H1 (cell line): ENCODE measurements around the gene LMBR1. TPM values are rescaled to one million over a fixed set of nuclear protein-coding genes. Genes with fewer than 3 reads are reported as not detected.

ENCODE experiments used
- CTCF ChIA-PET: fragments of 300-600 bp; sonication (Branson Sonifier 250); formaldehyde crosslinking; loops from one replicate; lab custom pipeline; 2021; ENCODE audit not compliant: partially characterized antibody; lab: Charles Lee
- POLR2A ChIA-PET: fragments of 300-600 bp; sonication (Branson Sonifier 250); formaldehyde crosslinking; loops from one replicate; lab custom pipeline; 2021; ENCODE audit warnings: inconsistent platforms; ENCODE audit not compliant: partially characterized antibody; lab: Charles Lee
- DNase-seq, 2 experiments: peaks; one replicate each; pipeline versions ENCODE4 v3.0.0 to v3.0.0-alpha.2; 2010 to 2022; ENCODE audit warnings: low spot score in 2 of 2, low read depth in 1 of 2, mixed read lengths in 1 of 2
- FAIRE-seq: peaks from 2 replicates; lab custom pipeline; 2011; peaks lifted over from hg19 to GRCh38; lab: Jason Lieb, UNC
- H2AFZ ChIP-seq: 2 replicates; pipeline ENCODE4 v1.8.1; 2012; ENCODE audit warnings: low read length, inconsistent platforms
- H2AK5ac ChIP-seq: 2 replicates; pipeline ENCODE4 v1.6.1; 2013; ENCODE audit warnings: low read depth, low read length
- H2BK120ac ChIP-seq: replicated peaks from 2 replicates; pipeline ENCODE3; 2013; ENCODE audit warnings: low read depth, low read length, inconsistent platforms
- H2BK12ac ChIP-seq: 2 replicates; pipeline ENCODE4 v1.6.1; 2013; ENCODE audit warnings: low read depth, low read length
- H2BK15ac ChIP-seq: 2 replicates; pipeline ENCODE4 v1.6.1; 2013; ENCODE audit warnings: low read length
- H2BK20ac ChIP-seq: 2 replicates; pipeline ENCODE4 v1.6.1; 2013; ENCODE audit warnings: low read length
- H2BK5ac ChIP-seq: 2 replicates; pipeline ENCODE4 v1.6.1; 2013; ENCODE audit warnings: low read depth, low read length
- H3K14ac ChIP-seq: 2 replicates; pipeline ENCODE4 v1.6.1; 2013; ENCODE audit warnings: inconsistent platforms; ENCODE audit not compliant: insufficient read length
- H3K18ac ChIP-seq: 2 replicates; pipeline ENCODE4 v1.6.1; 2013; ENCODE audit warnings: low read length; ENCODE audit errors: extremely low read depth
- H3K23ac ChIP-seq: 2 replicates; pipeline ENCODE4 v1.6.1; 2013; ENCODE audit warnings: inconsistent platforms; ENCODE audit not compliant: insufficient read length
- H3K23me2 ChIP-seq: 2 replicates; pipeline ENCODE4 v1.6.1; 2013; ENCODE audit warnings: low read depth, low read length
- H3K27ac ChIP-seq: 2 replicates; pipeline ENCODE4 v1.6.1; 2011; ENCODE audit warnings: low read depth, low read length, inconsistent platforms
- H3K27me3 ChIP-seq, 4 experiments: replicated peaks in 1 of 4; 1 replicate in 1 of 4; 2 replicates in 3 of 4; pipeline versions ENCODE4 v1.6.1 to v1.8.1; 2011 to 2013; ENCODE audit warnings: low read length in 3 of 4, mild to moderate bottlenecking in 3 of 4, inconsistent platforms in 2 of 4, mixed read lengths in 2 of 4, moderate library complexity in 1 of 4; ENCODE audit not compliant: control insufficient read depth in 3 of 4, insufficient read depth in 3 of 4; ENCODE audit errors: extremely low read depth in 1 of 4
- H3K36me3 ChIP-seq, 4 experiments: 2 replicates each; pipeline versions ENCODE4 v1.6.1 to v1.8.1; 2011 to 2013; ENCODE audit warnings: mild to moderate bottlenecking in 4 of 4, low read length in 3 of 4, moderate library complexity in 2 of 4, control low read depth in 1 of 4, inconsistent platforms in 1 of 4; ENCODE audit not compliant: insufficient read depth in 4 of 4, control insufficient read depth in 2 of 4
- H3K4ac ChIP-seq: replicated peaks from 2 replicates; pipeline ENCODE3; 2013; ENCODE audit warnings: low read length, low read depth, mixed read lengths, inconsistent platforms; ENCODE audit not compliant: insufficient read length
- H3K4me1 ChIP-seq, 4 experiments: replicated peaks in 1 of 4; 1 replicate in 1 of 4; 2 replicates in 3 of 4; pipeline versions ENCODE4 v1.6.1 to v1.8.1; 2011 to 2013; ENCODE audit warnings: low read length in 3 of 4, inconsistent platforms in 2 of 4, mixed read lengths in 1 of 4; ENCODE audit not compliant: insufficient read depth in 4 of 4, control insufficient read depth in 3 of 4
- H3K4me2 ChIP-seq, 2 experiments: 2 replicates each; pipeline versions ENCODE4 v1.6.1 to v1.8.1; 2011 to 2013; ENCODE audit warnings: low read depth in 2 of 2, low read length in 2 of 2, control low read depth in 1 of 2, inconsistent platforms in 1 of 2, mild to moderate bottlenecking in 1 of 2; ENCODE audit not compliant: insufficient read depth in 1 of 2
- H3K4me3 ChIP-seq, 4 experiments: fragments of 200-600, 300-600 bp in 1 of 4; sonication (generic), shearing (Covaris generic), sonication (Bioruptor Twin) in 1 of 4; 2 replicates each; pipeline versions ENCODE4 v1.5.1 to v1.8.1; 2011 to 2016; ENCODE audit warnings: low read length in 4 of 4, low read depth in 3 of 4, control low read depth in 2 of 4, inconsistent platforms in 2 of 4, mild to moderate bottlenecking in 2 of 4, mixed read lengths in 1 of 4, moderate library complexity in 1 of 4; ENCODE audit not compliant: insufficient read depth in 2 of 4; ENCODE audit errors: extremely low read depth in 1 of 4
- H3K56ac ChIP-seq: replicated peaks from 2 replicates; pipeline ENCODE3; 2013; ENCODE audit warnings: low read depth, mild to moderate bottlenecking, mixed read lengths, low read length, inconsistent platforms; ENCODE audit not compliant: insufficient read length
- H3K79me1 ChIP-seq: 2 replicates; pipeline ENCODE4 v1.6.1; 2013; ENCODE audit warnings: low read depth, low read length, control low read depth
- H3K79me2 ChIP-seq, 2 experiments: 2 replicates each; pipeline versions ENCODE4 v1.6.1 to v1.8.1; 2012 to 2013; ENCODE audit warnings: low read length in 2 of 2, mild to moderate bottlenecking in 2 of 2, inconsistent platforms in 1 of 2; ENCODE audit not compliant: insufficient read depth in 2 of 2, control insufficient read depth in 1 of 2
- H3K9ac ChIP-seq, 4 experiments: replicated peaks in 1 of 4; 1 replicate in 1 of 4; 2 replicates in 3 of 4; pipeline versions ENCODE4 v1.6.1 to v1.8.1; 2011 to 2013; ENCODE audit warnings: low read depth in 3 of 4, low read length in 3 of 4, control low read depth in 2 of 4, mild to moderate bottlenecking in 2 of 4, moderate library complexity in 2 of 4, inconsistent platforms in 1 of 4; ENCODE audit errors: extremely low read depth in 1 of 4
- H3K9me3 ChIP-seq, 2 experiments: 2 replicates each; pipeline versions ENCODE4 v1.6.1 to v1.8.1; 2012 to 2013; ENCODE audit warnings: mild to moderate bottlenecking in 2 of 2, moderate library complexity in 2 of 2, control low read depth in 1 of 2, inconsistent platforms in 1 of 2, low read depth in 1 of 2, low read length in 1 of 2, mixed read lengths in 1 of 2; ENCODE audit not compliant: insufficient read depth in 2 of 2
- H4K20me1 ChIP-seq, 2 experiments: replicated peaks in 1 of 2; 2 replicates each; pipeline versions ENCODE3 to v1.8.1; 2011 to 2013; ENCODE audit warnings: inconsistent platforms in 2 of 2, low read length in 2 of 2, mild to moderate bottlenecking in 1 of 2; ENCODE audit not compliant: insufficient read depth in 2 of 2, control insufficient read depth in 1 of 2
- H4K5ac ChIP-seq: 2 replicates; pipeline ENCODE4 v1.6.1; 2013; ENCODE audit warnings: low read length, low read depth, mixed read lengths, inconsistent platforms; ENCODE audit not compliant: insufficient read length
- H4K8ac ChIP-seq: 2 replicates; pipeline ENCODE4 v1.8.0; 2013; ENCODE audit warnings: mild to moderate bottlenecking, moderate library complexity, low read length, inconsistent platforms; ENCODE audit not compliant: insufficient read depth; ENCODE audit errors: extremely low read depth
- H4K91ac ChIP-seq: replicated peaks from 2 replicates; pipeline ENCODE3; 2013; ENCODE audit warnings: low read length, mixed read lengths, inconsistent platforms; ENCODE audit not compliant: insufficient read length
- ASH2L ChIP-seq: fragments of 200-600, 300-600 bp; sonication (generic); IDR thresholded peaks from one replicate; pipeline ENCODE4 v1.7.1; 2017; ENCODE audit warnings: low read length
- KDM4A ChIP-seq: IDR thresholded peaks from one replicate; pipeline ENCODE4 v1.7.1; 2012; ENCODE audit warnings: low read depth, mild to moderate bottlenecking, moderate library complexity, low read length, inconsistent platforms; ENCODE audit not compliant: severe bottlenecking
- KDM5A ChIP-seq: fragments of 200-600 bp; IDR thresholded peaks from 2 replicates; pipeline ENCODE4 v1.7.1; 2012; ENCODE audit warnings: mild to moderate bottlenecking, low read length, inconsistent platforms, mixed read lengths
- NANOG ChIP-seq: IDR thresholded peaks from 2 replicates; pipeline ENCODE4 v1.6.1; 2011; ENCODE audit warnings: low read length, low read depth, mild to moderate bottlenecking, inconsistent platforms; ENCODE audit not compliant: insufficient read depth, poor library complexity, severe bottlenecking
- RBBP5 ChIP-seq: IDR thresholded peaks from 2 replicates; pipeline ENCODE4 v1.7.1; 2012; ENCODE audit warnings: low read depth, mild to moderate bottlenecking, inconsistent platforms, low read length, moderate library complexity, borderline replicate concordance
- SIN3A ChIP-seq, 2 experiments: IDR thresholded peaks in 1 of 2; conservative IDR thresholded peaks in 1 of 2; 2 replicates each; pipeline ENCODE4 v1.6.1; 2011 to 2012; ENCODE audit warnings: low read length in 2 of 2, improper control_type of control experiment in 1 of 2, low read depth in 1 of 2, mild to moderate bottlenecking in 1 of 2
- SP1 ChIP-seq: IDR thresholded peaks from 2 replicates; pipeline ENCODE4 v1.6.1; 2011; ENCODE audit warnings: low read depth, low read length
- YY1 ChIP-seq: IDR thresholded peaks from 2 replicates; pipeline ENCODE4 v1.6.1; 2011; ENCODE audit warnings: low read depth, mild to moderate bottlenecking, low read length
- ZNF274 ChIP-seq: IDR thresholded peaks from 2 replicates; pipeline ENCODE4 v1.7.0; 2012; ENCODE audit warnings: low read length, borderline replicate concordance; ENCODE audit errors: extremely low read depth
- WGBS, 2 experiments: shearing (Covaris generic) in 1 of 2; methylation state at CpG; one replicate each; pipeline versions ENCODE4 v1.1.6 to v1.1.7; 2013 to 2015; ENCODE audit warnings: low lambda C conversion rate in 2 of 2, mixed read lengths in 2 of 2, inconsistent platforms in 1 of 2, low coverage in 1 of 2, missing lambda C conversion rate in 1 of 2; ENCODE audit not compliant: insufficient replicate concordance in 2 of 2, insufficient coverage in 1 of 2, insufficient read length in 1 of 2; ENCODE audit errors: extremely low coverage in 1 of 2, missing lambda C conversion rate in 1 of 2; 5-methylcytosine and 5-hydroxymethylcytosine counted together
- polyA plus RNA-seq, 7 experiments: library from polyadenylated mRNA; depleted of rRNA in 3 of 7; stranded (reverse) in 5 of 7; unstranded in 2 of 7; fragments of >200 nt in 5 of 7; fragments of 200-250 nt in 2 of 7; gene quantifications; 1 replicate in 5 of 7; 2 replicates in 1 of 7; 4 replicates in 1 of 7; pipeline versions ENCODE4 v1.2.1 to v1.2.3, GENCODE V29; 2011 to 2013; ENCODE audit warnings: missing spikeins in 2 of 7, mixed read lengths in 2 of 7
- total RNA-seq: library from RNA; stranded (reverse); fragmentation: NEBNext Ultra II Directional; extraction: Animal tissue kit (Norgen Biotek cat#: 25700); gene quantifications from 2 replicates; pipeline ENCODE4 v1.2.1, GENCODE V29; 2021

LMBR1 gene
- total and polyA plus RNA-seq, 2 of the 8 experiments (the other 6 are each of a cell fraction or from before 2014, with no cell fraction given) = 15.1 to 70.4 TPM

DNA sequence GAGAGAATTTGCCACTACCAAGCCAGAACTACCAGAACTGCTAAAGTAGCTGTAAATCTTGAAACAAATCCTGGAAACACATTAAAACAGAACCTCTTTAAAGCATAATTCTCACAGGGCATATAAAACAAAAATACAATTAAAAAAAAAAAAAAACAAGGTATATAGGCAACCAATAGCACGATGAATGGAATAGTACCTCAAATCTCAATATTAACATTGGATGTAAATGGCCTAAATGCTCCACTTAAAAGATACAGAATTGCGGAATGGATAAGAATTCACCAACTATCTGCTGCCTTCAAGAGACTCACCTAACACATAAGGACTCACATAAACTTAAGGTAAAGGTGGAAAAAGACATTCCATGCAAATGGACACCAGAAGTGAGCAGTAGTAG lies 17.2 kb downstream of the LMBR1 start:
- H4K20me1 ChIP-seq = peaks cover 0 to 3% of the 10 kb centered on the region in 2 experiments
- H2AK5ac ChIP-seq = no peak overlapping the region
- CTCF ChIA-PET = interaction anchor here (0.6 to 1.3 kb wide), 2 partner anchors 22 to 1010 kb away, joined by 3 read pairs; no protein-coding TSS in a partner anchor

More for the DNA sequence above, 17.2 kb downstream of the LMBR1 start:
- Histone ChIP-seq H3K4ac (no peak overlapping the region), H3K27ac (no peak overlapping the region), H4K8ac (no peak overlapping the region), H3K36me3 (peaks cover 0 to 5% (median 0%) of the 10 kb centered on the region in 4 experiments; a peak in 1 of 8 replicates), H3K9ac (no peak overlapping the region), H4K5ac (no peak overlapping the region), H3K79me1 (0 out of 2 replicates have a peak, but pooled peaks cover 3% of the 10 kb centered on the region), H3K4me3 (no peak overlapping the region), H2BK20ac (no peak overlapping the region), H3K4me1 (no peaks in the 10 kb centered on the region), H3K4me2 (no peak overlapping the region), H2AFZ (no peak overlapping the region), H3K56ac (no peak overlapping the region), H3K79me2 (peaks cover 0 to 70% of the 10 kb centered on the region in 2 experiments; a peak in 3 of 4 replicates), H3K27me3 (no peaks in the 10 kb centered on the region), H2BK12ac (no peak overlapping the region), H3K9me3 (peaks cover 5% of the 10 kb centered on the region in 2 experiments; a peak in 1 of 4 replicates), H2BK15ac (no peak overlapping the region), H3K14ac (no peak overlapping the region), H2BK120ac (no peak overlapping the region), H4K91ac (no peak overlapping the region), H3K23ac (no peak overlapping the region), H2BK5ac (no peak overlapping the region), H3K18ac (no peak overlapping the region), H3K23me2 (peaks cover 1% of the 10 kb centered on the region; the same call in 1 of the 2 replicates)
- DNase-seq (no peak), FAIRE-seq (no peak)
- POLR2A ChIA-PET = interaction anchor here (1.0 kb wide), 1 partner anchor 12 kb away, joined by 3 read pairs; no protein-coding TSS in a partner anchor
- WGBS, 2 experiments = 92% methylated on average over 2 of the region's 2 CpGs; no CpG with 5 or more reads in 1 of the 2 experiments
- TF ChIP-seq ZNF274 (no peak), SP1 (no peak), NANOG (no peak), KDM4A (no peak), KDM5A (no peak), YY1 (no peak), SIN3A (conservative IDR thresholded peaks at IDR 0.05 in 1 of 2, IDR thresholded peaks at IDR 0.05 in 1 of 2; ENCODE audit: low read depth in 1 of 2, low read length in 2 of 2) (no peak), RBBP5 (no peak), ASH2L (no peak)
